Neutrophil (primary cell): Measurements from ENCODE around the gene ME3.
"Not testable (repeated sequence)": the region's sequence is repeated elsewhere in the genome, so short reads cannot be mapped to it uniquely, and the experiment has no call there.

Experiments used
- H3K27ac ChIP-seq: fragments of 200-600 bp; sonication (generic); 2 replicates; pipeline ENCODE4 v1.5.1; 2016; ENCODE audit warnings: mild to moderate bottlenecking, moderate library complexity
- H3K27me3 ChIP-seq: fragments of 200-600 bp; sonication (generic); 2 replicates; pipeline ENCODE4 v1.6.0; 2016; ENCODE audit warnings: mild to moderate bottlenecking
- H3K36me3 ChIP-seq: fragments of 200-600 bp; sonication (generic); 2 replicates; pipeline ENCODE4 v1.5.1; 2017
- H3K4me1 ChIP-seq, 2 experiments: fragments of 200-600 bp in 1 of 2; sonication (generic) in 1 of 2; 1 replicate in 1 of 2; 2 replicates in 1 of 2; pipeline versions ENCODE4 v1.5.1 to v1.6.1; 2013 to 2016; ENCODE audit warnings: low read depth in 1 of 2, low read length in 1 of 2, mild to moderate bottlenecking in 1 of 2, moderate library complexity in 1 of 2; ENCODE audit not compliant: control insufficient read depth in 1 of 2, insufficient read depth in 1 of 2
- H3K4me3 ChIP-seq, 2 experiments: fragments of 200-600 bp in 1 of 2; sonication (generic) in 1 of 2; 1 replicate in 1 of 2; 2 replicates in 1 of 2; pipeline ENCODE4 v1.5.1; 2013 to 2016; ENCODE audit warnings: low read depth in 1 of 2, low read length in 1 of 2, mild to moderate bottlenecking in 1 of 2, moderate library complexity in 1 of 2
- H3K9me3 ChIP-seq: fragments of 200-600 bp; sonication (generic); 2 replicates; pipeline ENCODE4 v1.5.1; 2016
- TF ChIP-seq, protein P1 (sequence below): fragments of 200-600 bp; sonication (generic); IDR thresholded peaks from 2 replicates; pipeline ENCODE4 v1.5.1; 2016; ENCODE audit warnings: antibody characterized with exemption

ME3 gene

DNA sequence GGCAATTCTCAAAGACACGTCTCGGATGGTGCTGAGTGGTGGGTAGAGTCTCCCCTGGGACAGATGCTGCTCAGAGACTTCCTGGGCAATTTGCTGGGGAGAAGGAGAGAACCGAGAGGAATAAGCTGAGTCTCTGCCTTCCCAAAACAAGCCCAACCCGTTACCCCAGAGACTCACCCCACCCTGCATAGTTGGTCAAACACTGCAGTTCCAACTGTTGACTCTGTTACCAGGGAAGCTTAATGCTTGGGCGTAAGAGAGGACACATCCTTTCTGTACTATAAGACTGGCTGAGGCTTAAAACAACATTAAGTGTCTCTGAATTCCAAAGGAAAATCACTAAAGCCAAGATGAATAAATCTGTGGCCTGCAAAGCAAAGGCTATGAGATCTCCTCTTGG lies 229.6 kb downstream of the ME3 start:
- no peaks in the 10 kb centered on the region for H3K36me3 ChIP-seq
- H3K9me3 ChIP-seq, result no peaks in the 10 kb centered on the region
- H3K4me1 ChIP-seq, result peaks cover 0 to under 1% of the 10 kb centered on the region in 2 experiments
- no peak overlapping the region for H3K27ac ChIP-seq
- no peak overlapping the region for H3K4me3 ChIP-seq
- no peaks in the 10 kb centered on the region for H3K27me3 ChIP-seq
- TF ChIP-seq, protein P1, sequence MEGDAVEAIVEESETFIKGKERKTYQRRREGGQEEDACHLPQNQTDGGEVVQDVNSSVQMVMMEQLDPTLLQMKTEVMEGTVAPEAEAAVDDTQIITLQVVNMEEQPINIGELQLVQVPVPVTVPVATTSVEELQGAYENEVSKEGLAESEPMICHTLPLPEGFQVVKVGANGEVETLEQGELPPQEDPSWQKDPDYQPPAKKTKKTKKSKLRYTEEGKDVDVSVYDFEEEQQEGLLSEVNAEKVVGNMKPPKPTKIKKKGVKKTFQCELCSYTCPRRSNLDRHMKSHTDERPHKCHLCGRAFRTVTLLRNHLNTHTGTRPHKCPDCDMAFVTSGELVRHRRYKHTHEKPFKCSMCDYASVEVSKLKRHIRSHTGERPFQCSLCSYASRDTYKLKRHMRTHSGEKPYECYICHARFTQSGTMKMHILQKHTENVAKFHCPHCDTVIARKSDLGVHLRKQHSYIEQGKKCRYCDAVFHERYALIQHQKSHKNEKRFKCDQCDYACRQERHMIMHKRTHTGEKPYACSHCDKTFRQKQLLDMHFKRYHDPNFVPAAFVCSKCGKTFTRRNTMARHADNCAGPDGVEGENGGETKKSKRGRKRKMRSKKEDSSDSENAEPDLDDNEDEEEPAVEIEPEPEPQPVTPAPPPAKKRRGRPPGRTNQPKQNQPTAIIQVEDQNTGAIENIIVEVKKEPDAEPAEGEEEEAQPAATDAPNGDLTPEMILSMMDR, result no peak

DNA sequence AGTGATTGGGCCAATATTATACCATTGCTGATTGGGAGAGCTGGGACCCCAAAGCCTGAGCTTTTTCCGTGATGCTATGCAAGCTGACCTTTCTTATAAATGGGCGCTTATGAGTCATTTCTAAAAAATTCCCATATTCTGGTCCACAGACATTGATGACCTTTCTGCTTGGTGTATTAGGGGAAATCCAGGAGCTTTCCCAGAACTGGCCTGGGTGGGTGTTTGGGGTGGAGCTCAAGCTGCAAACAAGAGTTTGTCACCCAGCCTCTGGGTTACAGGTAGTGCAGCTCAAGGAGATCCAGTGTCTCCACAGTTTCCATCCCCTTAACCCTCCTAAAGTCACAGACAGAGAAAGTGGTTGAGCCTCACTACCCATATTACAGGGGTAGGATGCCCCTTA lies 230.0 kb downstream of the ME3 start:
- TF ChIP-seq, protein P1, result no peak
- Histone ChIP-seq H3K27ac (no peak overlapping the region), H3K4me1 (no peaks in the 10 kb centered on the region), H3K9me3 (no peaks in the 10 kb centered on the region), H3K36me3 (no peaks in the 10 kb centered on the region), H3K27me3 (no peaks in the 10 kb centered on the region), H3K4me3 (no peak overlapping the region)

DNA sequence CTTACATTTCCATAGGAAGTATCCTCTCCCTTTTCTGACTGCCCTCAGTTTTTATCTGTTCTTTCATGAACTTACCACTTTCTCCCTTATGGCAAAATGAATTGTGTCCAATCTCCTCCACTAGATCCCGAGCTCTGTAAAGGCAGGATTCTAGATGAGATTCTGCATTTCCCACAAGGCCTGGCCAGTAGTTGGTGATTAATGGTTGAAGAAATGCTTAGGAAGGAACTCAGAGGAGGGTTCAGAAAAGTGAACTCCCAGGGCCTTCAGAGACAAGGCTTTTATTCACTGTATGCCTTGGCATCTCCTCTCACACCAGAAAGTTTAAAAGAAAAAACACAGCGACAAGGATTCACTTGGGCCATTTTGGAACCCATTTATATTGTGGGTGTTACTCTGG lies 231.6 kb downstream of the ME3 start:
- Histone ChIP-seq H3K4me1 (no peaks in the 10 kb centered on the region), H3K9me3 (no peaks in the 10 kb centered on the region), H3K27ac (no peak overlapping the region), H3K27me3 (no peaks in the 10 kb centered on the region), H3K36me3 (no peaks in the 10 kb centered on the region), H3K4me3 (no peak overlapping the region)
- TF ChIP-seq, protein P1, result no peak

DNA sequence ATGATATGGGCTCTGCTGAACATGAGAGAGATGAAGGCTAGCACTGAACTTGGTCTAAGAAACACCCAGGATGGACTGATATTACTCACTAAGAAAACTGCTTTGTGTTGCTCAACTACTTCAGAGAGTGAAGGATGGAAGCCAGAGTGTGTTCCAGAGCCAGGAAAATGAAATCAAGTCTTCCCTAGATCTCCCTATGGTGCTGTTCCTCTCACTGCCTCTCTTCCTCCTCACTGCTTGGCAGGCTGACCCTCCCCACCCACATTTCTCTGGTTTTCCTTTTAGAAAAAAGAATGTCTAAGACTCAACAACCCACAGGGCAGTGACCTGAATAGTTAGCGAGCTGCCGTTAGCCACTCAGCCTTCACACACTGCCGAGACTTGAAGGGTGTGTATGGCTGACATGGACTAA lies 232.1 kb downstream of the ME3 start:
- H3K4me1 ChIP-seq, result no peaks in the 10 kb centered on the region
- no peaks in the 10 kb centered on the region for H3K36me3 ChIP-seq
- no peaks in the 10 kb centered on the region for H3K27me3 ChIP-seq
- TF ChIP-seq, protein P1, result no peak
- H3K9me3 ChIP-seq, result no peaks in the 10 kb centered on the region
- no peak overlapping the region for H3K27ac ChIP-seq
- H3K4me3 ChIP-seq, result no peak overlapping the region

DNA sequence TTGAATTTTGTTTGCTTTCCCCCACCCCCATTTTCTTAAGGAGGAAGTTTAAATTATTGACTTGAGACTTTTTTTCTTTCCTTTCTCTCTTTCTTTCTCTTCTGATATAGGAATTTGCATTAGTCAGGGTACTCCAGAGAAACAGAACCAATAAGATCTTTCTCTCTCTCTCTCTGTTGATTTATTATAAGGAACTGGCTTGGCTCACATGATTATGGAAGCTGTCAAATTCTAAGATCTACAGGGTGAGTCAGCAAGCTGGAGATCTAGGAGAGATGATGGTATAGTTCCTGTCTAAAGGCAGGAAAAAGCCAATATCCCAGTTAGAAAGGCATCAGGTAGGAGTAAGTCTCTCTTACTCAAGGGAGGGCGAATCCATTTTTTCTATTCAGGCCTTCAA lies 233.7 kb downstream of the ME3 start:
- H3K27ac ChIP-seq, result no peak overlapping the region
- H3K9me3 ChIP-seq, result no peaks in the 10 kb centered on the region
- TF ChIP-seq, protein P1, result no peak
- no peaks in the 10 kb centered on the region for H3K4me1 ChIP-seq
- no peaks in the 10 kb centered on the region for H3K36me3 ChIP-seq
- no peak overlapping the region for H3K4me3 ChIP-seq
- no peaks in the 10 kb centered on the region for H3K27me3 ChIP-seq

DNA sequence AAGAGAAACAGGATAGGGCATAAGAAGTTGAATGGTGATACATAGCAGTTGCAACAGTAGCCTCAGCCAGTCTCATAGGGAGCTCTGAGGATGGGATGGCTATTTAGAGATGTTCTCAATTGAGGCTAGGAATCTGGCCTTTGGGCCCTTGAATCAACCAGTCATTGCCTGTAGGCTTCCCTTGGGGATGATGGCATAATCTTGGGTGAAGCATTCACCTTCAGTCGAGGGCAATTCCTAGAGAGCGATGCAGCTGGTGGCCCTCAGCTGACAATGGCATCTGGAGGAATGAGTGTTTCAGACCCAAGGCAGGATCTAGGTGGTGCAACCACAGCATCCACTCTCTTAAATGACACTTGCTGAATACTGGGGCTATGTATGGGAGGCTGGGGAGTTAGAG lies 236.7 kb downstream of the ME3 start:
- Histone ChIP-seq H3K4me1 (no peaks in the 10 kb centered on the region), H3K27ac (no peak overlapping the region), H3K27me3 (no peaks in the 10 kb centered on the region), H3K9me3 (peaks cover 5% of the 10 kb centered on the region), H3K36me3 (no peaks in the 10 kb centered on the region), H3K4me3 (no peak overlapping the region)
- TF ChIP-seq, protein P1, result no peak

DNA sequence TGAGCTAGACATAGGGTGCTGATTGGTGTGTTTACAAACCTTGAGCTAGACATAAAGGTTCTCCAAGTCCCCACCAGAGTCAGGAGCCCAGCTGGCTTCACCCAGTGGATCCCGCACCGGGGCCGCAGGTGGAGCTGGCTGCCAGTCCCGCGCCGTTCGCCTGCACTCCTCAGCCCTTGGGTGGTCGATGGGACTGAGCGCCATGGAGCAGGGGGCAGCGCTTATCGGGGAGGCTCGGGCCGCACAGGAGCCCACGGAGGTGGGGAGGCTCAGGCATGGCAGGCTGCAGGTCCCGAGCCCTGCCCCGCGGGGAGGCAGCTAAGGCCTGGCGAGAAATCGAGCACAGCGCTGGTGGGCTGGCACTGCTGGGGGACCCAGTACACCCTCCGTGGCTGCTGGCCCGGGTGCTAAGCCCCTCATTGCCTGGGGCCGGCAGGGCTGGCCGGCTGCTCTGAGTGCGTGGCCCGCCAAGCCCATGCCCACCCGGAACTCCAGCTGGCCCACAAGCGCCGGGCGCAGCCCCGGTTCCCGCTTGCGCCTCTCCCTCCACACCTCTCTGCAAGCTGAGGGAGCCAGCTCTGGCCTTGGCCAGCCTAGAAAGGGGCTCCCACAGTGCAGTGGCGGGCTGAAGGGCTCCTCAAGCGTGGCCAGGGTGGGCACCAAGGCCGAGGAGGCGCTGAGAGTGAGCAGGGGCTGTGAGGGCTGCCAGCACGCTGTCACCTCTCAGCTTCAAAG lies 238.9 kb downstream of the ME3 start:
- H3K27ac ChIP-seq, H3K36me3 ChIP-seq, H3K4me3 ChIP-seq, H3K9me3 ChIP-seq, H3K4me1 ChIP-seq, H3K27me3 ChIP-seq: not testable (repeated sequence)
